Activated T-cell treated with anti-CD3 and anti-CD28 coated beads, Interleukin-2, amount 50 U/mL, for 24 hours (primary cell): ENCODE data around the gene CYB561.

Experiments used
- DNase-seq: peaks from one replicate; pipeline ENCODE4 v3.0.0-alpha.2; 2020
- H3K27ac Mint-ChIP-seq: 2 replicates; pipeline ENCODE4 v1.8.0; 2020; ENCODE audit warnings: mild to moderate bottlenecking, mixed read lengths
- H3K27me3 Mint-ChIP-seq: 2 replicates; pipeline ENCODE4 v1.8.0; 2020; ENCODE audit warnings: mixed read lengths
- H3K36me3 Mint-ChIP-seq: 2 replicates; pipeline ENCODE4 v1.8.0; 2020; ENCODE audit warnings: low read depth, mixed read lengths
- H3K4me1 Mint-ChIP-seq: 2 replicates; pipeline ENCODE4 v1.8.0; 2020; ENCODE audit warnings: low read depth, mixed read lengths
- H3K4me3 Mint-ChIP-seq: 2 replicates; pipeline ENCODE4 v1.8.0; 2020; ENCODE audit warnings: mild to moderate bottlenecking, moderate library complexity, mixed read lengths
- H3K9me3 Mint-ChIP-seq: 2 replicates; pipeline ENCODE4 v1.8.0; 2020; ENCODE audit warnings: mixed read lengths

CYB561 gene

GRCh38 chr17:63437287-63438091 lies 8.6 kb downstream of the CYB561 start:
- H3K4me1 Mint-ChIP-seq, result peaks cover 41% of the 10 kb centered on the region
- H3K36me3 Mint-ChIP-seq, result peaks cover 5% of the 10 kb centered on the region
- no peak overlapping the region for H3K27ac Mint-ChIP-seq
- H3K9me3 Mint-ChIP-seq, result no peaks in the 10 kb centered on the region
- peaks cover 2% of the 10 kb centered on the region for H3K27me3 Mint-ChIP-seq
- DNase-seq, result no peak
- H3K4me3 Mint-ChIP-seq, result no peak overlapping the region

GRCh38 chr17:63436523-63437110 lies 9.5 kb downstream of the CYB561 start:
- peaks cover 39% of the 10 kb centered on the region for H3K4me1 Mint-ChIP-seq
- no peaks in the 10 kb centered on the region for H3K9me3 Mint-ChIP-seq
- no peak for DNase-seq
- H3K36me3 Mint-ChIP-seq, result peaks cover 5% of the 10 kb centered on the region
- no peak overlapping the region for H3K27ac Mint-ChIP-seq
- peaks cover 2% of the 10 kb centered on the region for H3K27me3 Mint-ChIP-seq
- no peak overlapping the region for H3K4me3 Mint-ChIP-seq

GRCh38 chr17:63435681-63436522 lies 10.2 kb downstream of the CYB561 start:
- no peak overlapping the region for H3K27ac Mint-ChIP-seq
- H3K36me3 Mint-ChIP-seq, result peaks cover 5% of the 10 kb centered on the region
- H3K27me3 Mint-ChIP-seq, result peaks cover 2% of the 10 kb centered on the region
- no peak for DNase-seq
- no peaks in the 10 kb centered on the region for H3K9me3 Mint-ChIP-seq
- H3K4me1 Mint-ChIP-seq, result peaks cover 37% of the 10 kb centered on the region
- no peak overlapping the region for H3K4me3 Mint-ChIP-seq

- no peaks in the 10 kb centered on the region for H3K9me3 Mint-ChIP-seq
- no peak overlapping the region for H3K4me3 Mint-ChIP-seq
- H3K36me3 Mint-ChIP-seq, result peaks cover 5% of the 10 kb centered on the region
- no peak for DNase-seq
- H3K27ac Mint-ChIP-seq, result peak overlapping the region; percentile 69
- H3K4me1 Mint-ChIP-seq, result peaks cover 29% of the 10 kb centered on the region
- H3K27me3 Mint-ChIP-seq, result peaks cover 2% of the 10 kb centered on the region
Measured at GRCh38 chr17:63434951-63435571, 11.0 kb downstream of the CYB561 start.

- Mint-ChIP-seq H3K27ac (peak overlapping the region; percentile 11), H3K36me3 (peaks cover 5% of the 10 kb centered on the region), H3K9me3 (no peaks in the 10 kb centered on the region), H3K27me3 (peaks cover 2% of the 10 kb centered on the region), H3K4me3 (no peak overlapping the region), H3K4me1 (peaks cover 21% of the 10 kb centered on the region)
- no peak for DNase-seq
Measured at GRCh38 chr17:63433746-63434591, 12.1 kb downstream of the CYB561 start.

GRCh38 chr17:63431939-63432804 lies 13.9 kb downstream of the CYB561 start:
- H3K27me3 Mint-ChIP-seq, result peaks cover 2% of the 10 kb centered on the region
- no peak overlapping the region for H3K27ac Mint-ChIP-seq
- no peaks in the 10 kb centered on the region for H3K9me3 Mint-ChIP-seq
- peaks cover 33% of the 10 kb centered on the region for H3K4me1 Mint-ChIP-seq
- no peak overlapping the region for H3K4me3 Mint-ChIP-seq
- H3K36me3 Mint-ChIP-seq, result peaks cover 5% of the 10 kb centered on the region
- DNase-seq, result peak; percentile 13

GRCh38 chr17:63431618-63431938 lies 14.5 kb downstream of the CYB561 start:
- Mint-ChIP-seq H3K27ac (no peak overlapping the region), H3K4me3 (no peak overlapping the region)

GRCh38 chr17:63430223-63430622 lies 15.9 kb downstream of the CYB561 start:
- Mint-ChIP-seq H3K9me3 (no peaks in the 10 kb centered on the region), H3K4me1 (peaks cover 43% of the 10 kb centered on the region), H3K27ac (no peak overlapping the region), H3K27me3 (peaks cover 2% of the 10 kb centered on the region), H3K36me3 (peaks cover 5% of the 10 kb centered on the region), H3K4me3 (no peak overlapping the region)
- no peak for DNase-seq

More at GRCh38 chr17:63431618-63431938, 14.5 kb downstream of the CYB561 start:
- H3K36me3 Mint-ChIP-seq, result peaks cover 5% of the 10 kb centered on the region
- no peak for DNase-seq
- H3K9me3 Mint-ChIP-seq, result no peaks in the 10 kb centered on the region
- H3K4me1 Mint-ChIP-seq, result peaks cover 39% of the 10 kb centered on the region
- H3K27me3 Mint-ChIP-seq, result peaks cover 2% of the 10 kb centered on the region

- Mint-ChIP-seq H3K27me3 (peaks cover 2% of the 10 kb centered on the region), H3K9me3 (no peaks in the 10 kb centered on the region), H3K4me1 (peaks cover 40% of the 10 kb centered on the region), H3K4me3 (no peak overlapping the region), H3K36me3 (peaks cover 3% of the 10 kb centered on the region), H3K27ac (no peak overlapping the region)
- no peak for DNase-seq
Measured at GRCh38 chr17:63429766-63430165, 16.3 kb downstream of the CYB561 start.

- no peak overlapping the region for H3K27ac Mint-ChIP-seq
- H3K9me3 Mint-ChIP-seq, result no peaks in the 10 kb centered on the region
- no peaks in the 10 kb centered on the region for H3K36me3 Mint-ChIP-seq
Measured at GRCh38 chr17:63426917-63427308, 19.2 kb downstream of the CYB561 start.

GRCh38 chr17:63426041-63426916 lies 19.8 kb downstream of the CYB561 start:
- no peaks in the 10 kb centered on the region for H3K27me3 Mint-ChIP-seq
- H3K36me3 Mint-ChIP-seq, result no peaks in the 10 kb centered on the region
- no peak for DNase-seq
- H3K9me3 Mint-ChIP-seq, result no peaks in the 10 kb centered on the region
- no peak overlapping the region for H3K4me3 Mint-ChIP-seq
- peaks cover 28% of the 10 kb centered on the region for H3K4me1 Mint-ChIP-seq
- H3K27ac Mint-ChIP-seq, result no peak overlapping the region

More at GRCh38 chr17:63426917-63427308, 19.2 kb downstream of the CYB561 start:
- H3K4me3 Mint-ChIP-seq, result no peak overlapping the region
- no peaks in the 10 kb centered on the region for H3K27me3 Mint-ChIP-seq
- H3K4me1 Mint-ChIP-seq, result peaks cover 28% of the 10 kb centered on the region
- no peak for DNase-seq

- peaks cover 1% of the 10 kb centered on the region for H3K36me3 Mint-ChIP-seq
- no peaks in the 10 kb centered on the region for H3K27me3 Mint-ChIP-seq
- H3K27ac Mint-ChIP-seq, result no peak overlapping the region
- H3K4me3 Mint-ChIP-seq, result no peak overlapping the region
- peaks cover 30% of the 10 kb centered on the region for H3K4me1 Mint-ChIP-seq
- no peaks in the 10 kb centered on the region for H3K9me3 Mint-ChIP-seq
- DNase-seq, result peak; percentile 77
Measured at GRCh38 chr17:63425483-63425882, 20.6 kb downstream of the CYB561 start.
